OCI-LY7 (cell line): Measurements from ENCODE around the gene DENND5B. TPM values are rescaled to one million over a fixed set of nuclear protein-coding genes. Genes with fewer than 3 reads are reported as not detected.
A peak's percentile ranks its signal among the peaks of the same experiment; 100 is the strongest.
"Not testable (repeated sequence)": the region's sequence is repeated elsewhere in the genome, so short reads cannot be mapped to it uniquely, and the experiment has no call there.

Experiments
- BruUV-seq: library from RNA; stranded (reverse); fragments of 400-500 nt; replicated peaks from 2 replicates; lab custom pipeline; 2021; lab: Mats Ljungman, UMichigan
- CTCF ChIA-PET: fragments of 300-600 bp; sonication (Branson Sonifier 250); formaldehyde crosslinking; loops from one replicate; lab custom pipeline; 2022; ENCODE audit warnings: antibody characterized with exemption; ENCODE audit not compliant: unreplicated experiment; lab: Charles Lee
- POLR2A ChIA-PET: fragments of 300-600 bp; sonication (Branson Sonifier 250); formaldehyde crosslinking; loops from one replicate; lab custom pipeline; 2022; ENCODE audit warnings: antibody characterized with exemption; lab: Charles Lee
- DNase-seq: peaks from one replicate; pipeline ENCODE4 v3.0.0-alpha.2; 2015; ENCODE audit warnings: low spot score
- H2AFZ ChIP-seq: fragments of 200-600 bp; sonication (generic), shearing (Covaris generic); 2 replicates; pipeline ENCODE4 v1.6.1; 2014; ENCODE audit warnings: mild to moderate bottlenecking, antibody characterized with exemption, low read length, moderate library complexity
- H3K27ac ChIP-seq: fragments of 200-600 bp; sonication (generic); 2 replicates; pipeline ENCODE4 v1.5.1; 2014; ENCODE audit warnings: mixed run types, low read depth, mild to moderate bottlenecking, moderate library complexity, low read length, inconsistent platforms; ENCODE audit not compliant: poor library complexity, severe bottlenecking
- H3K36me3 ChIP-seq: fragments of 200-600 bp; sonication (generic); 2 replicates; pipeline ENCODE4 v1.6.1; 2014; ENCODE audit warnings: mild to moderate bottlenecking, antibody characterized with exemption, low read length, moderate library complexity, mixed read lengths; ENCODE audit not compliant: insufficient read depth
- H3K4me1 ChIP-seq: fragments of 200-600 bp; sonication (generic); 2 replicates; pipeline ENCODE4 v1.5.1; 2014; ENCODE audit warnings: mild to moderate bottlenecking, low read length; ENCODE audit not compliant: insufficient read depth, poor library complexity, severe bottlenecking
- H3K4me2 ChIP-seq: fragments of 200-600 bp; sonication (generic); 2 replicates; pipeline ENCODE4 v1.6.1; 2014; ENCODE audit warnings: mild to moderate bottlenecking, low read length
- H3K4me3 ChIP-seq: fragments of 200-600 bp; sonication (generic); 2 replicates; pipeline ENCODE4 v1.5.1; 2014; ENCODE audit warnings: mild to moderate bottlenecking, low read depth, low read length; ENCODE audit not compliant: poor library complexity, severe bottlenecking
- H3K79me2 ChIP-seq: fragments of 200-600 bp; sonication (generic); 2 replicates; pipeline ENCODE4 v1.6.1; 2016; ENCODE audit warnings: low read depth, mild to moderate bottlenecking, low read length, moderate library complexity, mixed read lengths; ENCODE audit not compliant: insufficient read depth
- H3K9me2 ChIP-seq: fragments of 200-600 bp; sonication (generic); 2 replicates; pipeline ENCODE4 v1.6.1; 2016; ENCODE audit warnings: mild to moderate bottlenecking, low read length, mixed read lengths; ENCODE audit not compliant: insufficient read depth
- H3K9me3 ChIP-seq: fragments of 200-600 bp; sonication (generic); 2 replicates; pipeline ENCODE4 v1.6.1; 2014; ENCODE audit warnings: mild to moderate bottlenecking, mixed run types, low read length, mixed read lengths
- H4K20me1 ChIP-seq: fragments of 200-600 bp; sonication (generic); 2 replicates; pipeline ENCODE4 v1.6.1; 2014; ENCODE audit warnings: mild to moderate bottlenecking, antibody characterized with exemption, low read length, moderate library complexity, mixed read lengths; ENCODE audit not compliant: insufficient read depth
- CTCF ChIP-seq: fragments of 200-600 bp; sonication (generic); conservative IDR thresholded peaks from 2 replicates; pipeline ENCODE4 v1.5.1; 2014; ENCODE audit warnings: mild to moderate bottlenecking, antibody characterized with exemption, low read length, moderate library complexity, mixed read lengths
- EZH2phosphoT487 ChIP-seq: fragments of 200-600 bp; sonication (generic); IDR thresholded peaks from 2 replicates; pipeline ENCODE4 v1.6.1; 2018; ENCODE audit warnings: low read depth, borderline replicate concordance, mild to moderate bottlenecking, mixed run types, antibody characterized with exemption, low read length, moderate library complexity, mixed read lengths
- intact Hi-C: fragments of 100-400 bp; cut with micrococcal nuclease; formaldehyde crosslinking; loops from one replicate; pipeline ENCODE4 v1.10.0; 2022; ENCODE audit not compliant: unreplicated experiment
- total RNA-seq, 2 experiments: library from RNA; depleted of rRNA in 1 of 2; stranded (reverse); fragments of >200 nt in 1 of 2; shearing (Covaris generic) in 1 of 2; gene quantifications; 2 replicates each; pipeline ENCODE4 v1.2.3, GENCODE V29; 2014 to 2022

Gene DENND5B
- total RNA-seq, 2 experiments from 2014 or later = 23.1 to 38.9 TPM

GRCh38 chr12:31618228-31619025, 27.5 kb upstream of the DENND5B start:
- H2AFZ ChIP-seq = peak overlapping the region; percentile 22; the same call in 1 of the 2 replicates
- no peaks in the 10 kb centered on the region for H3K9me2 ChIP-seq
- CTCF ChIA-PET = no interaction called here
- no peaks in the 10 kb centered on the region for H3K9me3 ChIP-seq
- H3K36me3 ChIP-seq = no peaks in the 10 kb centered on the region
- intact Hi-C loops = no loop called here
- H3K4me1 ChIP-seq = no peaks in the 10 kb centered on the region
- TF ChIP-seq EZH2phosphoT487 = no peak
- TF ChIP-seq CTCF = no peak
- no peaks in the 10 kb centered on the region for H3K79me2 ChIP-seq
- no peaks in the 10 kb centered on the region for H4K20me1 ChIP-seq
- no peak for DNase-seq
- POLR2A ChIA-PET = interaction anchor here (0.5 to 1.0 kb wide), 5 partner anchors 9 to 214 kb away, joined by 3 to 5 read pairs (median 4); no protein-coding TSS in a partner anchor
- BruUV-seq = no TSS peak
- H3K4me3 ChIP-seq = no peak overlapping the region
- no peak overlapping the region for H3K4me2 ChIP-seq
- H3K27ac ChIP-seq = no peak overlapping the region

GRCh38 chr12:31612819-31613218, 21.9 kb upstream of the DENND5B start:
- Histone ChIP-seq H3K27ac (no peak overlapping the region), H3K36me3 (peaks cover 3% of the 10 kb centered on the region; the same call in 1 of the 2 replicates), H3K4me3 (no peak overlapping the region), H3K9me2 (no peaks in the 10 kb centered on the region), H3K4me2 (no peak overlapping the region), H2AFZ (no peak overlapping the region), H4K20me1 (no peaks in the 10 kb centered on the region), H3K9me3 (peaks cover 30% of the 10 kb centered on the region), H3K79me2 (no peaks in the 10 kb centered on the region), H3K4me1 (no peaks in the 10 kb centered on the region)
- intact Hi-C loops = no loop called here
- ChIA-PET CTCF (no interaction called here), POLR2A (no interaction called here)
- no TSS peak for BruUV-seq
- no peak for DNase-seq
- TF ChIP-seq CTCF (no peak), EZH2phosphoT487 (no peak)

GRCh38 chr12:31608299-31608698, 17.4 kb upstream of the DENND5B start:
- H2AFZ ChIP-seq, H4K20me1 ChIP-seq, H3K4me3 ChIP-seq, DNase-seq, H3K9me2 ChIP-seq, H3K27ac ChIP-seq, H3K79me2 ChIP-seq, BruUV-seq, intact Hi-C loops, CTCF ChIA-PET, H3K4me2 ChIP-seq: not testable (repeated sequence)
- H3K9me3 ChIP-seq = peaks cover 54% of the 10 kb centered on the region
- H3K36me3 ChIP-seq = peaks cover 22% of the 10 kb centered on the region
- POLR2A ChIA-PET = interaction anchor here (0.6 to 1.2 kb wide), 4 partner anchors 7 to 203 kb away, joined by 3 to 5 read pairs (median 4); partner anchors contain the start of gene DENND5B
- peaks cover 23% of the 10 kb centered on the region for H3K4me1 ChIP-seq
